Sigmoid colon (tissue), 3 donors: ENCODE data around the gene RPH3AL.

Source experiments
- CTCF ChIP-seq, 4 experiments: fragments of 450-650 bp in 3 of 4; fragments of 200-600 bp in 1 of 4; IDR thresholded peaks; one replicate each; pipeline ENCODE4 v1.5.1; 2016 to 2019; ENCODE audit warnings: antibody characterized with exemption in 4 of 4, mild to moderate bottlenecking in 3 of 4, moderate library complexity in 2 of 4
- POLR2A ChIP-seq, 2 donors: fragments of 450-650 bp; IDR thresholded peaks; one replicate each; pipeline ENCODE4 v1.6.1; 2016; ENCODE audit warnings: antibody characterized with exemption in 2 of 2, mild to moderate bottlenecking in 2 of 2, moderate library complexity in 2 of 2

- no peak for TF ChIP-seq CTCF (IDR thresholded peaks at IDR 0.05)
- TF ChIP-seq POLR2A (IDR thresholded peaks at IDR 0.05): no peak
Observed at GRCh38 chr17:213286-214105, 139.1 kb downstream of the RPH3AL start.
